ENCODE results near the gene PARVG.

PARVG gene

GRCh38 chr22:44196731-44197131, 16.0 kb downstream of the PARVG start:
- no peak for DNase-seq (ENCODE audit: low read depth)

DNA sequence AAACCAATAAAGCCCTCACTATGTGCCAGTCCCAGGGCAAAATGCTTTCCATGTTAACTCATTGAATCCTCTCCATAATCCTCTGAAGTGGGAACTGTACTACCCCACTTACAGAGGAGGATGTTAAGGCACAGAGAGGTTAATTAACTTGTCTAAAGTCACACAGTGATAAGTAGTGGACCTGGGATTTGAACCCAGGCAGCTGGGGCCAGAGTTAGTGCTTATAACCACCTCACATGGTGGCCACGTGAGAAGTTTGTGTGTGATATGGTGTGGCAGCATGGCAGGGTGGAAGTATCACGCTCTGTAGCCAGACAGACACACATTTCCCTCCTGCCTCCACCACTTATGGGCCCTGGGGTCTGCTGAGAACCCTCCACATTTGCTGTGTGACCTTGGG, 16.5 kb downstream of the PARVG start:
- no peak for DNase-seq (ENCODE audit: low read depth)

- no peak for DNase-seq (ENCODE audit: low read depth)
These were observed 18.4 kb downstream of the PARVG start for GRCh38 chr22:44199164-44199563.

DNA sequence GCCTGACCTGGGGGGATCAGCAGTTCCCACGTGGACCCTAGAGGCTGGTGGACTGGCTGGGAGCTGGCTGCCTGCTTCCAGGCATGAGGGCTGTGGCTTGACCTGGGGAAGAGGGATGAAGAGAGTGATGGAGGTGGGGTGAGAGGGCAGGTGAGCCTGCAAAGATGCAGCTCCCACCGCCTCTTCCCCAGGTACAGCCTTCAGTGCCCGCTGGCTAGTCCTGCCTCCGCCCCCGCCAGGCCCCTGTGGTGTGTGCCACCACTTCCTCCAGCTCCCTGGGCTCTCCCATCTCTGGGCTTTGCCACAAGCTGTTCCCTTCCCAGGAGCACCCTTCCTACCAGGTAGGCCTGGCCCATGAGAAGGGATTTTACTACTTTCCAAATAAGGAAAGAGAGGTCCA, 19.1 kb downstream of the PARVG start:
- DNase-seq (ENCODE audit: low read depth) = no peak

DNA sequence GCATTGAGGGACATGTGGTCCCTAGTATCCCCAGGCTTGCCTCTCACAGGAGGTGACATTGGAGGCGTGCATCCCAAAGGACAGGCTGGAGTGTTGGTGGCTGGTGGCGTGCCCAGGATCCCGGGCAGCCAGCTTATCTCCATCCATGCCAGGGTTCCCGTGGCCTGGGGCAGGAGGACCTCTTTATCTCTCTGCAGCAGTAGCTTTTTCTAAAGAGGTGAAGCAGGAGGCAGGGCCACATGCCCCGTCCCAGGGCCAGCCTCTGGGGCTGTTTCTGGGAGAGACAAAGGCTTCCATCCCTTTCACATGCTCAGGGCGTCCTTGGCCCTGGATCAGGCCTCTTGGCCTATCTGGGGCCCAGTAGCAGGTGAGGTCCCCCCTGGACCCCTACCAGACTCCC, 19.7 kb downstream of the PARVG start:
- DNase-seq (ENCODE audit: low read depth) = no peak

- DNase-seq (ENCODE audit: low read depth) = peak; percentile 23
These were observed 20.3 kb downstream of the PARVG start for GRCh38 chr22:44200855-44201550.

GRCh38 chr22:44201665-44202064, 20.9 kb downstream of the PARVG start:
- no peak for DNase-seq (ENCODE audit: low read depth)

DNA sequence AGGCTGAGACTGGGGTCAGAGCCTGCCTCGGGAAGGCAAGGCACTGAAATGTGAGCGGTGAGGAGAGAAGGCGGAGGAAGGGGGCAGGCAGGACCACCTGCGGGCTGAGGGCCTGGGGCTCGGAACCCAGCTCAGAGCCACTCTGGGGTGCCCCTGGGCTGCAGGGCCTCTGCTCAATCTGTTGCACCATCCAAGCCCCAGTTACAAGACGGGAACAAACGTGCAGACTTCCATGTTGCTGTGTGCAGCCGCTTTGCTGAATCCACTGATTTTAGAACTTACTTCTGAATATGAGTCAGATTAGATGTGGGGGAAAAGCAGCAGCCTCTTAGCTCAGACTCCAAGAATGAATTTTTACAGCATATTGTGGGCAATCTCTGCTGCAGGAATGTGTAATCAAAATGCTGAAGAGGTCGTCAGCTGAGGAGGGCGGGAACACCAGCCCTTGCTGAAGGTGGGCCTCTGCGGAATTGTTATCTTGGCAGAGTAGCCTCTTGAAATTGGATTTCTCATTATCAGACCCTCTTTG, 21.6 kb downstream of the PARVG start:
- DNase-seq (ENCODE audit: low read depth) = peak; percentile 90

DNA sequence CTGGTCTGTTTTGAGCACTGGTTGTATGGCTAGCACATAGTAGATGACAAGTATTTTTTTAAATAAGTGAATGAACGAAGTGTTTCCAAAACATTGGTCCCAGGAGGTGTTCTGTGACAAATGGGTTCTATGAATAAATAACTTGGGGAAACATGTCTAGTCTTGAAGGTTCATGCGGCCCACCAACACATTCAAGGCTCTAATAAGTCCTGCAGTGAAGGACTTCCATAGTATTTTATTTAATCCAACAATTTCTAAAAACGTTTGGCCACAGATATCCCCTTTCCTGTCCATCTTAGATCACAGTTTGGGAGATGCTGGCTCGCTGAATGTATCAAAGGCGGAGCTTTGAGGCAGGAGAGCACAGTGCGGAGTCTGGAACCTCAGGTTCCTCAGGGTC, 22.5 kb downstream of the PARVG start:
- DNase-seq (ENCODE audit: low read depth) = no peak

GRCh38 chr22:44204739-44205515, 24.2 kb downstream of the PARVG start:
- DNase-seq (ENCODE audit: low read depth) = no peak

DNA sequence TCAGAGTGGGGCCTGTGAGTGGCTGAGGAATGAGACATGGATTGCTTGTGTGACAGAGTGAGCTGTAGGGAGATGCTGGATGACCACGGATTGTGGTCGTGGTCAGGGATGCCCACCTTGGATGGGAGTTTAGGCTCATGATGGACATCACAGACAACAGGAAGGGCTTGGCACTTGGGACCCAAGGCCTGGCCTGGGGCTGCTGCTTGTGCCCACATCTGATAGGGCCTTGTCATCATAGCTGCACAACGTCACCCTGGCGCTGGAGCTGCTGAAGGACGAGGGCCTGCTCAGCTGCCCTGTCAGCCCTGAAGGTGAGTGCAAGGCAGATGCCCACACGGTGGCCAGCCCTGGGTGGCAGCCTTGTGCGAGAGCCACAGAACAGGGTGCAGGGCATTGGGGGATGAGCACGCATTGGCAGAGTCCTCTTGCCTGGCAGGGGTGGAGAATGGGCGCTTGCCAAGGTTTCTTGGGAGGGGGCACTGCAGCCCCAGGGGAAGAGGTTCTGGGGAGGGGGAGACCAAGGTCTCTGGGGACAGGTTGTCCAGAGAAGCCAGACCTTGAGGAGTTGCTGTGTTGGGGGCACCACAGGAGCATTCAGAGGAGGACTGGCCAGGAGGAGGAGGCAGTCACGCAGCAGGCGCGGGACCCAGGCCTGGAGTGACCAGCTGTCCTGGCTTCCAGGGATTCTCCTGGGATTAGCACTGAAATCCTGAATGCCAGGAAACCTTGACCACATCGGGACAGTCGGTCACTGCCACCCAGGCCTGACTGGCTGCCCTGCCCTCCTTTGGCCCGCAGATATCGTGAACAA, 25.0 kb downstream of the PARVG start:
- no peak for DNase-seq (ENCODE audit: low read depth)

GRCh38 chr22:44206330-44206645, 25.6 kb downstream of the PARVG start:
- no peak for DNase-seq (ENCODE audit: low read depth)

- DNase-seq (ENCODE audit: low read depth) = no peak
These were observed 26.0 kb downstream of the PARVG start for GRCh38 chr22:44206696-44207095.

DNA sequence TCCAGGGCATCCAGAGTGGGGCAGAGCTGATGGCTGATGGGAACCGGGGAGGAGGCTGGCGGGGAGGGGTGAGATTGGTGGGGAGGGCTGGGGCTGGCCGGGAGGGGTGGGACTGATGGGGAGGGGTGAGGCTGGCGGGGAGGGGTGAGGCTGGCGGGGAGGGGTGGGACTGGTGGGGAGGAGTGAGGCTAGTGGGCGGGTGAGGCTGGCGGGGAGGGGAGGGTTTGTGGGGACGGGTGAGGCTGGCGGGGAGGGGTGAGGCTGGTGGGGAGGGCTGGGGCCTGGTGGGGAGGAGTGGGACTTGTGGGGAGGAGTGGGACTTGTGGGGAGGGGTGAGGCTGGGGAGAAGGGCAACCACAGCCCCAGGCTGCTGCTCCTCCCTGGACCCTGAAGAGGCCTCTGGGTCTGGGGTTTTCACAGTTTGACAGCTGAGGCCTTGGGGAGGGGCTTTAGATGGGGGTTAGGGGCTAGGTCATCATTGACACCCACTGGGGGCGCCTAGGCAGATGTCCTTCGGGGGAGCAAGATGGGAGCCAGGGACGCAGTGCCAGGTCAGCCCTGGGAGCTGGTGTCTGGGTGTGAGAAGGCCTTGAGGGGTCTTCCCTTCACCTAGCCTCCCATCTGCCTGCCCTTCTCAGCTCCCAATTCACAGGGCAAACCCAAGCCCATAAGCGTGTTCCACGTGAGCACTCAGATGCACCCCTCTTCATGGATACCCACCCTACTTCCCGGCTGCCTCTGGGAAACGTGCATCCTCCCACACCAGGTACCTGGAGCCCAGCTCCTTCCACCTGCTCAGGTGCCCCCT, 26.7 kb downstream of the PARVG start:
- DNase-seq (ENCODE audit: low read depth) = no peak

DNA sequence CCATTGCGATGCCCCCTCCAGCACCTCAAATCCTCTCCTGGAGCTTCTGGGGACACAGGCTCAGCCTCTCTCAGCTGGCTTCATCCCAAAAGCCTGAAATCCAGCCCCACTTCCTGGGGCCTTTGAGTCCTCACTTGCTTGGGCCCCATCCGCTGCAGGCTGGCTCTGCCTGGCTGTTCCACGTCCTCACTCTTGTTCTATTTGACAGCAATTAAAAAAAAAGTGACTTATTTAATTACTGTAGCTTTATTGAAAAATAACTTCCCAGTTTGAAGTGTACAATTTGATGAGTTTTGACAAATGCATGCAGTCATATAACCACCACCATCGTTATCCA, 27.2 kb downstream of the PARVG start:
- DNase-seq (ENCODE audit: low read depth) = no peak

GRCh38 chr22:44209343-44209742, 28.6 kb downstream of the PARVG start:
- no peak for DNase-seq (ENCODE audit: low read depth)

DNA sequence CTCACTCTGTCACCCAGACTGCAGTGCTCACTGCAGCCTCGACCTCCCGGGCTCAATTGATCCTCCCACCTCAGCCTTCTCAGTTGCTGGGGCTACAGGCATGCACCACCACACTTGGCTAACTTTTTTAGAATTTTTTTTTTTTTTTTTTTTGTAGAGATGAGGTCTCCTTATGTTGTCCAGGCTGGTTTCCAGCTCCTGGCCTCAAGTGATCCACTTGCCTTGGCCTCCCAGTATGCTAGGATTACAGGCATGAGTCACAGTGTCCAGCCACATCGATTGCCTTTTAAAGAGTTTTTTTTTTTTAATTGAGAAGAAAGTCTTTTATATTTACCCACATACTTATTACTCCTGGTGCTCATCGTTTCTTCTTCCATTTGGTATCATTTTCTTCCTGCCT, 30.0 kb downstream of the PARVG start:
- DNase-seq (ENCODE audit: low read depth) = peak; percentile 67

DNA sequence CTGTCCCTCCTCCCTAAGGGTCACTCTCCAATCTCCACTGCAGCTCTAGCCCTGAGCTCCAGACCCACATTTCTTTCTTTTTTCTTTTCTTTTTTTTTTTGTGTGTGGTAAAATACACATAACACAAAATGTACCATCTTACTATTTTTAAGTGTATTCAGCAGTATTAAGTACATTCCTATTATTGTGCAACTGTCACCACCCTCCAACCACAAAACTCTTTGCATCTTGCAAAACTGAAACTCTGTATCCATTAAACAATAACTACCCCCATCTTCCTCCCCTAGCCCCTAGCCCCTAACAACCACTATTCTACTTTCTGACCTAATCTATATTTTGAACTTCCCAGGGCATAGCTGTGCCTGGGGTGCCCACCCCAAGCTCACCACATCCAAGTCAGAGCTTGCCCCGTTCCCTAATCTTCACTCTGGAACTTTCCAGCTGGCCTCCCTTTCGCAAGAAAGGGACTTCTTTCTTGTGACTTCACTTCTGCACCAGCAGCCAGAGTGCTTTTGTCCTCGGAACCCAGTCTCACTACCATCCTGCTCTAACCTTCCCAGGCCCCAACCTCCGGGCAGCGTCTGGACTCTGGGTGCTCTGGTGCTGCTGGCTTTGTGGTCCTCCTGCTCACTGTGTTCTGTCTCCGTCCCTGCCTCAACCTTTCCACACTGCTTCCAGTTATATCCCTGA, 30.7 kb downstream of the PARVG start:
- no peak for DNase-seq (ENCODE audit: low read depth)

- peak; percentile 70 for DNase-seq (ENCODE audit: low read depth)
These were observed 31.5 kb downstream of the PARVG start for GRCh38 chr22:44211946-44212930.

- no peak for DNase-seq (ENCODE audit: low read depth)
These were observed 32.2 kb downstream of the PARVG start for GRCh38 chr22:44212936-44213335.

Data from EH (cell line).